ENCODE results near the gene BAIAP2.

BAIAP2 gene

GRCh38 chr17:81126281-81127132 lies 91.6 kb downstream of the BAIAP2 start:
- DNase-seq (ENCODE audit: low read depth in 2 of 2): no peak

DNA sequence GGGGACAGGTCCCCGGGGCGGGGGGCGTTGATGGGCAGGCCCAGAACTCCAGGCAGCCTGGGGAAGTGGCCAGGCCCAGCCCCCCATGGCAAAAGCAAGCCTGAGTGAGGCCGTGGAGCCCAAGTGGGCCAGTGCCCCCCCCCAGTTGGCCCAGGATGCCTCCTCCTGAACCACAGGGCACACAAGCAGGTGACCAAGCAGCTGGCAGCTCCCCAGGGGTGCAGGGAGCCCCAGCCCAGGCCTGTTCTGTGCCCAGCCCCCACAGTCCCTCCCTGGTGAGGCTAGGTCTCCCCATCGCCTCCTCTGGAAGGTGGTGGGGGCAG lies 92.1 kb downstream of the BAIAP2 start:
- DNase-seq (ENCODE audit: low read depth in 2 of 2): no peak

DNA sequence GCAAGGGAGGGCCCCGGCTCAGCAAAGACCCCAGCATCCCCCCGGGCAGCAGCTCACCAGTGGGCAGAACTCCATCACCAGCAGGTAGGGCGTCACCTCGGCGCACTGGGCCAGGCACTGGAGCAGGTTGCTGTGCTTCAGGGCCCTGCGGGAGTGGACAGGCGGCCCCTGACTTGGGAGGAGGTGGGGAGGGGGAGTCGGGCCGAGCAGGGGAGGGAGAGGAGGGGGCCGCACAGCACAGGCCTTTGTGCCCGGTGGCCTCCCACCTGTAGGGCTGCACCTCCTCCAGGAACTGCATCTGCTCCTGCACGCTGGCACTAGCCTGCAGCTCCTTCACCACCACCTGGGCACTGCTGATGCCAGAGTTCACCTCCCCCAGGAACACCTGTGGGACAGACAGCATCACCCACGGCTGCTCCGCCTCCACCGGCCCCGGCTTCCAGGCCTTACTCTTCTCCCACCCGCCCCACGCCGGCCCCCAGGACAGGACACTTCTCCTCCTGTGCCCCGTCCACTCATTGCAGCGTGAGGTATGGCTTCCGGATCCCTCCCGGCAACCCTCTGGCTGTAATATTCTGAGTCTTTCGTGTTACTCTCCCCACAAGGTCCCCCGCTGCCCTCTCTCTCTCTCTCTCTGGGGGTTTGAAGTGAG lies 92.7 kb downstream of the BAIAP2 start:
- no peak for DNase-seq (ENCODE audit: low read depth in 2 of 2)

DNA sequence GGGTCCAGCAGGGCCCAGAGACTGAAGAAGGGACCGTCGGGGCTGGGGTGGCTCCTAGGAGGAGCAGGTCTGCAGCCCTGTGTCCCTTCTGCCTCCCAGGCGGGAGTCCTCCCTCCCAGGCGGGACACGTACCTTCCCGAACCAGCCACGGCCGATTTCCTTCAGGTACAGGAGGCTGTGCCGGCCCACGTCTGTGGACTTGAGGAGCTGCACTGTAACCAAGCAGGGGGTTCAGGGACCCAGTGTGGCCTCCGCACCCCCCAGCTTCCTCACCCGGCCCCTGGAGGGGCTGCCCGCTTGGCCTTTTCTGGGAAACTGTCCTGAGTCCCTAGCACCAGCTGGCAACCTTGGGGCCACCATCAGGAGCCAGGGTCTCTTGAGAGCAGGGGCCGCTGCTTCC lies 93.4 kb downstream of the BAIAP2 start:
- no peak for DNase-seq (ENCODE audit: low read depth in 2 of 2)

- DNase-seq (ENCODE audit: low read depth in 2 of 2): no peak
Observed at GRCh38 chr17:81128774-81129173, 93.8 kb downstream of the BAIAP2 start.

GRCh38 chr17:81129289-81129688 lies 94.3 kb downstream of the BAIAP2 start:
- no peak for DNase-seq (ENCODE audit: low read depth in 2 of 2)

GRCh38 chr17:81129711-81130367 lies 94.9 kb downstream of the BAIAP2 start:
- DNase-seq (ENCODE audit: low read depth in 2 of 2): no peak

- DNase-seq (ENCODE audit: low read depth in 2 of 2): no peak
Observed at GRCh38 chr17:81130385-81131361, 95.7 kb downstream of the BAIAP2 start.

DNA sequence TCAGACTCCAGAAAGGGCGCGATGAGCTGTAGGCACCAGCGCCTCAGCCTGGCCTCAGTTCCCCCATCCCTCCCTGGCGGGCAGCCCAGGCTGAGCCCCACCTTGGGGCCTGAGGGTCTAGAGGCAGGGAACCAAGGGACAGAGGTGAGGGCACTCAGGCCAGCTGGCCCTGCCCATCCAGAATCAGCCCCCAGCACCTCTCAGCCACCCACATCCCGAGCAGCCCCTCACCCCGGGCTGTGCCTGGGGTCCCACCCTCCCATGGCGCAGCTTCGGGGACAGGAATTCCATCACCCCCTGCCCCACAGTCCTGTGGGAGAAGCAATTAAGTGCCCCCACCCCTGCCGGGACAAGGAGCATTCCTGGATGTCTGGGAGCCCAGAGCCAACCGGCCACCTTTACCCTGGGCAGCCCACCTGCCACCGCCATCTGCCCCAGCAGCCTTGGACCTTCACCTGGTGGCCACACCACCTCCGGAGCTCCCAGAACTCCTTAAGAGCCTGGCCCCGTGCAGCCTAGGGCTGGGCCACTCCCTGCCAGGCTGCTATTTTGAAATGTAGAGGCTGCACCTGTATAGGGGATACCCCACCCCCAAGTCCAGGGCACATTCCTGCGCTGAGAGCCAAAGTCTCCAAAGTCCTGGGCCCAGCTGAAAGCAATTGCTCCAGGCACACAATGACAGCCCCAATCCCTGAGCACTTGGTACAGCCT lies 96.7 kb downstream of the BAIAP2 start:
- no peak for DNase-seq (ENCODE audit: low read depth in 2 of 2)

GRCh38 chr17:81132197-81132540 lies 97.2 kb downstream of the BAIAP2 start:
- DNase-seq (ENCODE audit: low read depth in 2 of 2): no peak

- no peak for DNase-seq (ENCODE audit: low read depth in 2 of 2)
Observed at GRCh38 chr17:81132770-81133723, 98.1 kb downstream of the BAIAP2 start.

DNA sequence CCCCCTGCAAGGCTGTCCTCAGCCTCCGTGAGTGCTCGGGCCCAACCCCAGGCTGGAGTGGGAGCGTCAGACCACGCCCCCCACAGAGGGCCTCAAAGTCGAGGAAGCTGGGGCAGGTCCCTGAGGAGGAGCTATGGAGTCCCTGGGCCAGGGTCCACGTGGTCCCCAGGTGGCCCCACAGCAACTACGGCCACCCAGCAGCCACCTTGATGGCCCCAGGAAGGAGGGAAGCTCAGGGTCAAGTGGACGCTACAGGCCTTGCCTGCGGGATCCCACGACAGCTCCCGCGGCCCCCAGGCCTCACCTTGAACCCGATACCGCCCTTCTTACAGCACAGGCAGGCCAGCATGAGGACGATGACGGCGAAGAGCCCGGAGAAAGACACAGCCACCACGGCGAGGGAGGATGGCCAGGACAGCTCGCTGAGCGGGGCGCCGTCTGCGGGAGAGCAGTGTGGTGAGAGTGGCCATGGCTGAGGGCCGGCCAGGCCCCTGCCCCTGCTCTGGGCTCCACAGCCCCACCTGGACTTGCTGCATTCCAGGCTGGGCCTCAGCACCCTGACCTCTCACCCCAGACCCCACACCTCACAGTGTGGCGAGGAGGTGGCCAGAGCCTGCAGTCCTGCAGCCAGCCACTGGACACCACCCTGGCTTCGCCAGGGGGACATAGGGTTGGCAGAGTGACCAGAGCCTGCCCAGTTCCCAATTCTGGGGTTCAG lies 99.3 kb downstream of the BAIAP2 start:
- no peak for DNase-seq (ENCODE audit: low read depth in 2 of 2)

DNA sequence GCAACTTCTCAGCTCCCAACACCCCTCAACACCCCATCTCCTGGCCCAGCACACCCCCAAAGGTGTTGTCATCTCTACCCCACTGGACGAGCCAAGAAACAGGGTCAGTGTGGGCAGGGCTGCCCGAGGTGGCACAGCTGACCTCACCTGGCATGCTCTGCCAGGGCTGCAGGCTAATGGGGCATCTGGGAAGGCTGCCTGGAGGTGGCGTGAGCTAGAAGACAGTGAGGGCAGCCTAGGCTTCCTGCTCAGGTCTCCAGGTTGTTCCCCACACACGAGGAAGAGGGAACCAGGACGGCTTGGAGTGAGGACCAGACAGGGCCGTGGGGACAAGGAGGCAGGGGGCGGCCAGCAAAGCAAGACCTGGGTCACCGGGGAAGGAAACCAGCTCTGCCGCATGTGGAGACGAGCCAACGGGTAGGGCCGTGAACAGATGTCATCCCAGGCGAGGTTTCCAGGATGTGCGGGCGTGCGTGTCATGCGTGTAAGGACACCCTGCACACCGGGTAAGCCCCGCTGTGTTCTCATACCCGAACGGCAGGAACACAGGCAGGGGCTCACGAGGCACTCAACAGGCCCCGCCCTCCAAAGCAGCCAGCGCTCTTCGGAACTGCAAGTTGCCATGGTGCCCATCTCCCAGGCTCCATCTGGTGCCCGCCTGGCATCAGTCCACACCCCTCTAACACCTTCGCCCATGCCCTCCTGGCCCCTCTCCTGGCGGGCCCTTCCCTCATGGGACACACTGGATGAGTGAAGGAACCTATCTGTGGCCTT lies 100.7 kb downstream of the BAIAP2 start:
- no peak for DNase-seq (ENCODE audit: low read depth in 2 of 2)

- no peak for DNase-seq (ENCODE audit: low read depth in 2 of 2)
Observed at GRCh38 chr17:81136366-81136765, 101.4 kb downstream of the BAIAP2 start.

DNA sequence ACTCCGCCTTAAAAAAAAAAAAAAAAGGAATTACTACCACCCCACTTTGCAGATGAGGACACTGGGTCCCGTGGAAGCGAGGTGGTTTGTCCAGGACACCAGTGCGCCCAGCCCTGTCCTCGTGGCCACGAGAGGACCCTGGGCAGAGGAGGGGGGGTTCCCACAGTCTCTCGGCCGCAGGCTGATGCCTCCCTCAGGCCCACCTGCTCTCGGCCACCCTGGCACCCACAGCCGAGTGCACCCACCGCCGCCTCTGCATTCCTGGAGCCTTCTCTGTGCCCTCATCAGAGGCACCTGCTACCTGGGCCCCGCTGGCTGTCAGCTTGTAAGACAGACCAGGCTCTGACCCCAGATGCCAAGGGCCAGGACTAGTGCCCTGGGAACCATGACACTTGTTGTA lies 102.3 kb downstream of the BAIAP2 start:
- DNase-seq (ENCODE audit: low read depth in 2 of 2): no peak

DNA sequence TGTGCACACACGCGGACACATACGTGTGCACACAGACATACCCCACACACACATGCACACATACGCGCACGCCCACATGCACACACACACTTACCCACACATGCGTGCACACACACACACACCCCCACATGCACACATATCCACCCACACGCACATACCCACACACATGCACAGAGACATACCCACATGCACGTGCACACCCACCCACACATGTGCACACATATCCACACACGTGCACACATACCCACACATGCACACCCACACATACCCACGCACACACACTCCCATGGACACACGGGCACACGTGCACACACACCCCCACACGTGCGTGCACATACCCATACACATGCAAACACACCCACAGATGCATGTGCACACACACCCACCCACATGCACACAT lies 103.1 kb downstream of the BAIAP2 start:
- DNase-seq (ENCODE audit: low read depth in 2 of 2): no peak

DNA sequence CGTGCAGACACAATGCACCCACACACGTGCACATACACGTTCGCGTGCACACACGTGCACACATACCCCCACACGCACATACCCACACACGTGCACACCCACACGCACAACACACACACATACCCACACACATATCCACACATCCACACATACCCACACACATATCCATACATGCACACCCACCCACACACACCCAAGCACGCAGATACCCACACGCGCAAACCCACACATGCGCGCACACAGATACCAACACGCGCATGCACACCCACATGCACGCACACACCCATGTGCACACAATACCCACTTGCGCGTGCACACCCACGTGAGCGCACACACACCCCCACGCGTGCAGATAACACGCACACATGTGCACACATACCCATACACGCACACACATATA lies 103.5 kb downstream of the BAIAP2 start:
- DNase-seq (ENCODE audit: low read depth in 2 of 2): no peak

- DNase-seq (ENCODE audit: low read depth in 2 of 2): no peak
Observed at GRCh38 chr17:81139428-81139827, 104.5 kb downstream of the BAIAP2 start.

- DNase-seq (ENCODE audit: low read depth in 2 of 2): no peak
Observed at GRCh38 chr17:81140018-81140417, 105.1 kb downstream of the BAIAP2 start.
